HG02852 (cell line): ENCODE data around the gene CEPT1.
A peak's percentile ranks its signal among the peaks of the same experiment; 100 is the strongest.
"Not testable (repeated sequence)": the region's sequence is repeated elsewhere in the genome, so short reads cannot be mapped to it uniquely, and the experiment has no call there.

Experiments used
- ATAC-seq: cut with Tn5 transposase; IDR thresholded peaks from one replicate; pipeline ENCODE4 v1.9.1; 2021; ENCODE audit warnings: mild to moderate bottlenecking, moderate library complexity; ENCODE audit not compliant: unreplicated experiment

CEPT1 gene

GRCh38 chr1:111139956-111140679 is at the start of gene CEPT1, which contains the start of gene DRAM2:
Gene CEPT1, plus strand, starts transcription at chr1:111140223. Its CDS starts 7,492 bp downstream, at chr1:111147715.
Gene DRAM2, minus strand, starts transcription at chr1:111140093. Its CDS starts 8,539 bp downstream, at chr1:111131554.
- ATAC-seq = peak; percentile 58

- not testable (repeated sequence) for ATAC-seq
Measured at GRCh38 chr1:111095421-111095820, 44.6 kb upstream of the CEPT1 start.

GRCh38 chr1:111097356-111098099 is 42.5 kb upstream of the CEPT1 start:
- no peak for ATAC-seq

- no peak for ATAC-seq
Measured at GRCh38 chr1:111099289-111099688, 40.7 kb upstream of the CEPT1 start.

GRCh38 chr1:111101854-111102642 is 38.0 kb upstream of the CEPT1 start:
- no peak for ATAC-seq

- ATAC-seq = no peak
Measured at GRCh38 chr1:111104981-111105380, 35.0 kb upstream of the CEPT1 start.

- ATAC-seq = no peak
Measured at GRCh38 chr1:111110197-111110899, 29.7 kb upstream of the CEPT1 start.

- no peak for ATAC-seq
Measured at GRCh38 chr1:111116496-111116895, 23.5 kb upstream of the CEPT1 start.

GRCh38 chr1:111126354-111126753 is 13.7 kb upstream of the CEPT1 start:
- no peak for ATAC-seq

- peak; percentile 89 for ATAC-seq
Measured at GRCh38 chr1:111127923-111128643, 11.9 kb upstream of the CEPT1 start.

GRCh38 chr1:111129376-111129775 is 10.6 kb upstream of the CEPT1 start:
- no peak for ATAC-seq

- no peak for ATAC-seq
Measured at GRCh38 chr1:111131693-111132092, 8.3 kb upstream of the CEPT1 start.

GRCh38 chr1:111133866-111134265 is 6.2 kb upstream of the CEPT1 start:
- no peak for ATAC-seq

- peak; percentile 45 for ATAC-seq
Measured at GRCh38 chr1:111139324-111139955, 583 bp upstream of the CEPT1 start.

- no peak for ATAC-seq
Measured at GRCh38 chr1:111140680-111140967, 601 bp downstream of the CEPT1 start.

- ATAC-seq = no peak
Measured at GRCh38 chr1:111141245-111142220, 1.5 kb downstream of the CEPT1 start.

- ATAC-seq = no peak
Measured at GRCh38 chr1:111142356-111142975, 2.4 kb downstream of the CEPT1 start.

- no peak for ATAC-seq
Measured at GRCh38 chr1:111145542-111145941, 5.5 kb downstream of the CEPT1 start.
